ENCODE measurements around the gene GNLY. TPM values are rescaled to one million over a fixed set of nuclear protein-coding genes. Genes with fewer than 3 reads are reported as not detected.

Gene GNLY
- total and polyA plus RNA-seq, 2 donors (not counting 3 experiments of a cell fraction or from before 2014, with no cell fraction given), result not detected

DNA sequence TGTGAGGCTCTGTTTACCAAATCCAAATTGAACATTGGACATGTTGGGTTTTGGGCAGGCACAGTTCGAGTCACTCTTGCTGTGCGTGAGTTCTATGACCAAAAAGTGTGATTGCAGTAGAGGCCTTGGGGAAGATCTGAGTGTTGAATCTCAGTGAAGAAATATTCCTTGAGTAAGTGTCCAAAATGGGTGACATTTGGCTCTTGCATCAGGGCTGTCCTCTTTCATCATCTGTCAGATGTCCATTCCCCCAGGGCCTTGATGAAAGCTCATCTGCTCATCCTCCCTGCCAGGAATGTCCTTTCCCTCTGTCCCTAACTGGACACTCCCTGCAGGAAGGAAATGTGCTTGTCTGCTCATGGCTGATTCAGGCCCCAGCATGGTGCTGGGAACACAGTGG lies 19.7 kb upstream of the GNLY start:
- TF ChIP-seq GATA2 (IDR thresholded peaks at IDR 0.05; ENCODE audit: insufficient read depth, insufficient read length, low read depth, low read length) (no peak), EZH2 (IDR thresholded peaks at IDR 0.05; ENCODE audit: borderline replicate concordance, low read depth, low read length, severe bottlenecking) (no peak), MYC (IDR thresholded peaks at IDR 0.05; ENCODE audit: low read depth, low read length) (no peak), FOS (IDR thresholded peaks at IDR 0.05; ENCODE audit: borderline replicate concordance, insufficient read depth, low read length) (no peak)
- TF ChIP-seq, protein P1, sequence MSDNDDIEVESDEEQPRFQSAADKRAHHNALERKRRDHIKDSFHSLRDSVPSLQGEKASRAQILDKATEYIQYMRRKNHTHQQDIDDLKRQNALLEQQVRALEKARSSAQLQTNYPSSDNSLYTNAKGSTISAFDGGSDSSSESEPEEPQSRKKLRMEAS (IDR thresholded peaks at IDR 0.05; ENCODE audit: insufficient read depth, insufficient read length), result no peak
- TF ChIP-seq, protein P2, sequence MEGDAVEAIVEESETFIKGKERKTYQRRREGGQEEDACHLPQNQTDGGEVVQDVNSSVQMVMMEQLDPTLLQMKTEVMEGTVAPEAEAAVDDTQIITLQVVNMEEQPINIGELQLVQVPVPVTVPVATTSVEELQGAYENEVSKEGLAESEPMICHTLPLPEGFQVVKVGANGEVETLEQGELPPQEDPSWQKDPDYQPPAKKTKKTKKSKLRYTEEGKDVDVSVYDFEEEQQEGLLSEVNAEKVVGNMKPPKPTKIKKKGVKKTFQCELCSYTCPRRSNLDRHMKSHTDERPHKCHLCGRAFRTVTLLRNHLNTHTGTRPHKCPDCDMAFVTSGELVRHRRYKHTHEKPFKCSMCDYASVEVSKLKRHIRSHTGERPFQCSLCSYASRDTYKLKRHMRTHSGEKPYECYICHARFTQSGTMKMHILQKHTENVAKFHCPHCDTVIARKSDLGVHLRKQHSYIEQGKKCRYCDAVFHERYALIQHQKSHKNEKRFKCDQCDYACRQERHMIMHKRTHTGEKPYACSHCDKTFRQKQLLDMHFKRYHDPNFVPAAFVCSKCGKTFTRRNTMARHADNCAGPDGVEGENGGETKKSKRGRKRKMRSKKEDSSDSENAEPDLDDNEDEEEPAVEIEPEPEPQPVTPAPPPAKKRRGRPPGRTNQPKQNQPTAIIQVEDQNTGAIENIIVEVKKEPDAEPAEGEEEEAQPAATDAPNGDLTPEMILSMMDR (IDR thresholded peaks at IDR 0.05; ENCODE audit: extremely low read depth in 1 of 2, insufficient read depth in 1 of 2, low read depth in 1 of 2, low read length in 2 of 2), result no peak
- no TSS peak for BruUV-seq (replicated peaks)
- no peak overlapping the region for H3K9ac ChIP-seq (replicated peaks; ENCODE audit: extremely low read depth, insufficient read depth, low read length)
- dilution Hi-C loops (cut with MboI; ENCODE audit: extremely low pct_ligation_motif_present, low sequenced_read_pairs), result no loop called here
- H3K79me2 ChIP-seq (ENCODE audit: control insufficient read depth, insufficient read depth, low read length), result no peaks in the 10 kb centered on the region
- H3K27me3 ChIP-seq (ENCODE audit: control insufficient read depth in 2 of 2, insufficient read depth in 2 of 2, low read length in 2 of 2), result no peaks in the 10 kb centered on the region
- no peaks in the 10 kb centered on the region for H4K20me1 ChIP-seq (replicated peaks; ENCODE audit: control insufficient read depth, extremely low read depth, insufficient read depth, low read length)
- intact Hi-C loops (cut with micrococcal nuclease), result no loop called here
- FAIRE-seq (no peak), DNase-seq (ENCODE audit: low read depth, low spot score) (no peak)
- H3K4me2 ChIP-seq (ENCODE audit: insufficient read depth, low read length), result no peak overlapping the region
- CTCF ChIA-PET, result interaction anchor here (1.3 kb wide), 1 partner anchor 35 kb away, joined by 3 read pairs; no protein-coding TSS in a partner anchor
- H3K4me1 ChIP-seq (ENCODE audit: control insufficient read depth, extremely low read depth, insufficient read depth, low read length), result peaks cover 13% of the 10 kb centered on the region
- no peaks in the 10 kb centered on the region for H3K36me3 ChIP-seq (ENCODE audit: control insufficient read depth in 2 of 2, extremely low read depth in 1 of 2, insufficient read depth in 2 of 2, low read length in 2 of 2)
- no peaks in the 10 kb centered on the region for H3K9me3 ChIP-seq (replicated peaks; ENCODE audit: control insufficient read depth, insufficient read depth, low read length)
- POLR2A ChIA-PET, result no interaction called here
- H3K9me1 ChIP-seq (replicated peaks; ENCODE audit: control insufficient read depth, extremely low read depth, insufficient read depth, low read length), result no peaks in the 10 kb centered on the region
- H2AFZ ChIP-seq (ENCODE audit: low read depth, low read length), result no peak overlapping the region
- no peak overlapping the region for H3K4me3 ChIP-seq (replicated peaks in 1 of 3; ENCODE audit: insufficient read depth in 1 of 3, low read depth in 1 of 3, low read length in 3 of 3)
- no peak overlapping the region for H3K27ac ChIP-seq (ENCODE audit: insufficient read depth, low read depth, low read length)

Measured in endothelial cell of umbilical vein (primary cell).